Fibroblast of lung (primary cell): ENCODE data around the gene UNC119B.

Experiments
- EZH2 ChIP-seq: IDR thresholded peaks from 2 replicates; pipeline ENCODE4 v1.5.1; 2012; ENCODE audit warnings: low read length, control low read depth, mild to moderate bottlenecking; ENCODE audit errors: missing control alignments
- TF ChIP-seq, protein P1 (sequence below), 2 donors: IDR thresholded peaks in 1 of 2; conservative IDR thresholded peaks in 1 of 2; 1 replicate in 1 of 2; 2 replicates in 1 of 2; pipeline ENCODE4 v1.5.1; 2011 to 2012; ENCODE audit warnings: low read length in 2 of 2, control low read depth in 1 of 2, inconsistent platforms in 1 of 2, low read depth in 1 of 2, mild to moderate bottlenecking in 1 of 2

DNA sequence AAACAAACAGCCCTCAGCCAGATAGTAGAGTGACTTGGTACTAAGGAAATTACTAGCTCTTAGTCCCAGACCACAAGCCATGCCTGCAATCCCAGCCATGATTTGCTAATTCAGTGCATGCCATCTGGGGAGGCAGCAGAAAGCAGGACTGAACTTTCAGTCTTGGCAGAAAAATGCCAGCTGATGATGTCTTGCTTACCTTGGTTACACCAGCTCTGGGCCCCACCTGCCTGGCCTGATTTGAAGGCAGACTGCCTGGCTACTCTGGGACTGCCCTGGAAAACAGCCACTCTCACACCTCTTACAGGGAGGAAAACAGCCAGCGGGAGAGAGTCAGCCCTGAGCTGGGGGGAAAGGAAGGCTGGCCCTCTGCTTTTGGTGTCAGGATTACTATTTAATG is 4.6 kb upstream of the UNC119B start:
- TF ChIP-seq, protein P1, sequence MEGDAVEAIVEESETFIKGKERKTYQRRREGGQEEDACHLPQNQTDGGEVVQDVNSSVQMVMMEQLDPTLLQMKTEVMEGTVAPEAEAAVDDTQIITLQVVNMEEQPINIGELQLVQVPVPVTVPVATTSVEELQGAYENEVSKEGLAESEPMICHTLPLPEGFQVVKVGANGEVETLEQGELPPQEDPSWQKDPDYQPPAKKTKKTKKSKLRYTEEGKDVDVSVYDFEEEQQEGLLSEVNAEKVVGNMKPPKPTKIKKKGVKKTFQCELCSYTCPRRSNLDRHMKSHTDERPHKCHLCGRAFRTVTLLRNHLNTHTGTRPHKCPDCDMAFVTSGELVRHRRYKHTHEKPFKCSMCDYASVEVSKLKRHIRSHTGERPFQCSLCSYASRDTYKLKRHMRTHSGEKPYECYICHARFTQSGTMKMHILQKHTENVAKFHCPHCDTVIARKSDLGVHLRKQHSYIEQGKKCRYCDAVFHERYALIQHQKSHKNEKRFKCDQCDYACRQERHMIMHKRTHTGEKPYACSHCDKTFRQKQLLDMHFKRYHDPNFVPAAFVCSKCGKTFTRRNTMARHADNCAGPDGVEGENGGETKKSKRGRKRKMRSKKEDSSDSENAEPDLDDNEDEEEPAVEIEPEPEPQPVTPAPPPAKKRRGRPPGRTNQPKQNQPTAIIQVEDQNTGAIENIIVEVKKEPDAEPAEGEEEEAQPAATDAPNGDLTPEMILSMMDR (conservative IDR thresholded peaks at IDR 0.05 in 1 of 2, IDR thresholded peaks at IDR 0.05 in 1 of 2; ENCODE audit: low read depth in 1 of 2, low read length in 2 of 2) = no peak
- no peak for TF ChIP-seq EZH2
